Right cardiac atrium (tissue), 5 donors: Measurements from ENCODE around the gene TMEM74B. TPM values are rescaled to one million over a fixed set of nuclear protein-coding genes. Genes with fewer than 3 reads are reported as not detected.

Source experiments
- ATAC-seq, 2 donors: fragments of 200-7000 bp; cut with Tn5 transposase; one replicate each; pipeline versions ENCODE4 v1.8.0 to v1.9.1; 2020; ENCODE audit warnings: moderate library complexity in 2 of 2, mild to moderate bottlenecking in 1 of 2
- DNase-seq, 3 donors: peaks; one replicate each; pipeline ENCODE4 v3.0.0-alpha.2; 2020
- H3K27ac ChIP-seq: one replicate; pipeline ENCODE4 v1.5.1; 2013; ENCODE audit warnings: mild to moderate bottlenecking, low read length, control low read depth, moderate library complexity
- H3K27me3 ChIP-seq: one replicate; pipeline ENCODE4 v1.6.1; 2013; ENCODE audit not compliant: control insufficient read depth, insufficient read depth
- H3K4me1 ChIP-seq: one replicate; pipeline ENCODE4 v1.6.1; 2013; ENCODE audit warnings: low read length; ENCODE audit not compliant: control insufficient read depth, insufficient read depth
- H3K4me3 ChIP-seq: one replicate; pipeline ENCODE4 v1.5.1; 2013; ENCODE audit warnings: low read length, control low read depth
- H3K9me3 ChIP-seq: one replicate; pipeline ENCODE4 v1.6.1; 2013; ENCODE audit warnings: low read length; ENCODE audit not compliant: control insufficient read depth
- WGBS: extraction: QIAGEN DNeasy Blood & Tissue Kit; methylation state at CpG from one replicate; pipeline ENCODE4 v1.1.7; 2013; 5-methylcytosine and 5-hydroxymethylcytosine counted together
- intact Hi-C, 4 donors: fragments of 100-400 bp; cut with DNase I; formaldehyde crosslinking; loops; one replicate each; pipeline versions ENCODE4 v1.11.0 to v1.14.0; 2022 to 2023
- polyA plus RNA-seq: library from polyadenylated mRNA; stranded (reverse); fragments of 200-250 nt; gene quantifications from one replicate; pipeline ENCODE4 v1.2.3, GENCODE V29; 2013
- total RNA-seq, 4 donors: library from RNA; stranded (reverse); fragmentation: NEBNext Ultra II Directional; extraction: Animal tissue kit (Norgen Biotek cat#: 25700); gene quantifications; one replicate each; pipeline ENCODE4 v1.2.1, GENCODE V29; 2021
- donor health status: healthy with polysubstance abuse.
- donor health status: DM: no; HTN: yes; CAD: no.
- donor health status: DM: no; HTN: no; CAD: no.
- donor health status: DM: no; HTN: yes; CAD: no; lungs with severe emphysema.
- donor health status: DM: yes; HTN: yes; CAD: no.

TMEM74B gene
- total and polyA plus RNA-seq, 5 donors, result 4.0 to 7.8 (median 4.8) TPM

DNA sequence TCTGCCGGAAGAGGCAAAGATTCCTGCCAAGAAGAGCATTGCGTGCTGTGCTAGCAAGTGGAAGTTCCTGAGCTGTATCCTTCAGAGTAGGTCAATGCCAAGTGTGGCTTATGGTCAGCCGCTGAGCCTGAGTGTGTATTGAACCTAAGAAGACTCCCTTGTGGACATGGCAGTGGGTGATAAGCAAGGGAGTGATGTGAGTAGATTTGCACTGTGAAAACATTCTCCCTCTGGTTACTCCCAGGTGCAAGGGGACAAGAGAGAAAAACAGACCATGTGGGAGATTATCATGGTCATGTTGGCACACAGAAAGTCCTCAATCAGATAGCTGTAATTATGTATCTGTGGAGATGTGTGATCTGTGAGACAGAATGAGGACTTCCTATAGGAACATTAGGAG is 6.1 kb upstream of the TMEM74B start:
- ATAC-seq, result no peak
- H3K27ac ChIP-seq, result no peak overlapping the region
- intact Hi-C loops, result no loop called here
- no peaks in the 10 kb centered on the region for H3K9me3 ChIP-seq
- H3K4me1 ChIP-seq, result no peaks in the 10 kb centered on the region
- H3K27me3 ChIP-seq, result no peaks in the 10 kb centered on the region
- no peak for DNase-seq
- no peak overlapping the region for H3K4me3 ChIP-seq
- WGBS, result 50% methylated on average over 3 of the region's 3 CpGs

DNA sequence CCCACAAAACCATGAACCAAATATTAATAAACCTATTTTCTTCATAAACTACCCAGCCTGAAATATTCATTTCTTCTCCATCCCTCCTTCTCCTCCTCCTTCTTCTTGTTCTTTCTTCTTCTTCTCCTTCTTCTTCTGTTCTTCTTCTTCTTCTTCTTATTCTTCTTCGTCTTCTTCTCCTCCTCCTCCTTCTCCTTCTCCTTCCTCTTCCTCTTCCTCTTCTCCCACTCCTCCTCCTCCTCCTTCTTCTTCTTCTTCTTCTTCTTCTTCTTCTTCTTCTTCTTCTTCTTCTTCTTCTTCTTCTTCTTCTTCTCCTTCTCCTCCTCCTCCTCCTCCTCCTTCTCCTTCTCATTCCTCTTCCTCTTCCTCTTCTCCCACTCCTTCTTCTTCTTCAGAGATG is 5.0 kb upstream of the TMEM74B start:
- no peak overlapping the region for H3K4me3 ChIP-seq
- intact Hi-C loops, result no loop called here
- no peak for ATAC-seq
- no peaks in the 10 kb centered on the region for H3K27me3 ChIP-seq
- H3K4me1 ChIP-seq, result no peaks in the 10 kb centered on the region
- 69% methylated on average over 1 of the region's 1 CpG for WGBS
- no peak for DNase-seq
- no peak overlapping the region for H3K27ac ChIP-seq
- no peaks in the 10 kb centered on the region for H3K9me3 ChIP-seq

DNA sequence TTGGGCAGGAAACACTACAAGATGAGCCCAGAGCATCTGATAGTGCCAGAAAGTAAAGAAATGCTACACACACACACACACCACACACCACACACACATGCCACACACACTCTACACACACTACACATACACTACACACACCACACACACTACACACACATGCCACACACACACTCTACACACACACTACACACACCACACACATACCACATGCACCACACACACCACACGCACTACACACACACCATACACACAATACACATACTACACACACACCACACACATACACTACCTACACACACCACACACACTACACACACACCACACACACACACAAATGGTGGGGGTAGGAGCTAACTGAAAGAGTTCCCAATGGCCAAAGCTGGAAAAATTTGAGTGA is 3.6 kb upstream of the TMEM74B start:
- DNase-seq (no peak), ATAC-seq (no peak)
- intact Hi-C loops, result no loop called here
- Histone ChIP-seq H3K4me1 (no peaks in the 10 kb centered on the region), H3K4me3 (no peak overlapping the region), H3K9me3 (no peaks in the 10 kb centered on the region), H3K27ac (no peak overlapping the region), H3K27me3 (no peaks in the 10 kb centered on the region)
- 95% methylated on average over 1 of the region's 1 CpG for WGBS

DNA sequence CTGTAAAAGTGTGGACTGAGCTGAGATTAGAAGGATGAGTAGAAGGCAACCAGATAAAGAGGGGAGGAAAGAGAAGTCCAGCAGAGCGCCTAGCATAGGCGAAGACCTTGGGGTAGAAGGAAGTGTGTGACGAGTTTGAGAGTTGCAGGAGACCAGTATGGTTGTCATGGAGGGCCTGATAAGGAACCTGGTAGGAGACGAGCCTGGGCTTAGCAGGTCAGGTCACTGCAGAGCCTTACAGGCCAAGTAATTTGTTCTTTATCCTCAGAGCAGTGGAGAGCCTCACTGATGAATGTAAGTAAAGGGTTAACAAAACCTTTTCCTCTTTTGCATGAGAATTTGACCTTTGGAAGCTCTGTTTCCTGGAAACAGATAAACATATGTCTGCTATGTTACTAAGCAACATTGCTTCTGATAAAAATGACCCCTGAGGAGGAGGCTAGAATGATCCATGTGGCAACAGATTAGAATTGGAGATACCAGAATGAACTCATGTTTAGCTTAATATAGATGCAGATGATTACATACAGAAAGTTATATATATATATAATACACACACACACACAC is 2.9 kb upstream of the TMEM74B start:
- Histone ChIP-seq H3K27me3 (no peaks in the 10 kb centered on the region), H3K9me3 (no peaks in the 10 kb centered on the region), H3K27ac (no peak overlapping the region), H3K4me1 (no peaks in the 10 kb centered on the region), H3K4me3 (no peak overlapping the region)
- 56% methylated on average over 4 of the region's 4 CpGs for WGBS
- peak in 1 of 2 donors; percentile 26 for ATAC-seq
- DNase-seq, result no peak
- intact Hi-C loops, result no loop called here

DNA sequence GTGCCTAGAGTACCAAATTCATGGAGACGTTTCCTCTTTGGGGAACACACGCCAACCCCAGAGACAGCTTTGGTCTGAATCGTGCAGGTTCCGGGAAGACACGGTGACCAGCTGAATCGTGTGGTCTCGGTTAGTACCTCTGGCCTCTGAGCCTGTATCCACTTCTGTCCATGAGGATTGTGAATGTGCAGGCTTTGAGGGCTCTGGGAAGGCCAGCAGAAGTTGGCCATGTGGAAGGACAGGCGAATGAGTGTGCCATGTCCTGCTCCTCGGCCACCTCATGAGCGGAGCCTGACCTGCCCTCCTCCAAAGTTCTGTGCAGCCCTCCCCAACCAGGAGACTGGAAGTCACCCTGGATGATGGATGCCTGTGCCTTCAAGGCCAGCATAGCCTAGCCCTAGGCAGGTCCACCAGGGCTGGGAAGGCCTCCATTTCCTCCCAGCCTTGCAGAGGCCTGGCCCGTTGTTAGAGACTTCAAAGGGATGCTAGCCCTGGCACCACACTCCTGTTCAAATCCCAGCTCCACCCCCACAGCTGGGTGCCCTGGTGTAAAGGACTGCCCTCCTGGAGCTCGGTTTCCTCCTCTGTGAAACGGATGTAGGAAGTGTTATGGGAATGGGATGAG is 1.7 kb upstream of the TMEM74B start:
- H3K4me1 ChIP-seq, result no peaks in the 10 kb centered on the region
- no peak overlapping the region for H3K27ac ChIP-seq
- intact Hi-C loops, result no loop called here
- no peak overlapping the region for H3K4me3 ChIP-seq
- WGBS, result 77% methylated on average over 13 of the region's 13 CpGs
- ATAC-seq (peak in 1 of 2 donors; percentile 50), DNase-seq (no peak)
- H3K27me3 ChIP-seq, result no peaks in the 10 kb centered on the region
- no peaks in the 10 kb centered on the region for H3K9me3 ChIP-seq

DNA sequence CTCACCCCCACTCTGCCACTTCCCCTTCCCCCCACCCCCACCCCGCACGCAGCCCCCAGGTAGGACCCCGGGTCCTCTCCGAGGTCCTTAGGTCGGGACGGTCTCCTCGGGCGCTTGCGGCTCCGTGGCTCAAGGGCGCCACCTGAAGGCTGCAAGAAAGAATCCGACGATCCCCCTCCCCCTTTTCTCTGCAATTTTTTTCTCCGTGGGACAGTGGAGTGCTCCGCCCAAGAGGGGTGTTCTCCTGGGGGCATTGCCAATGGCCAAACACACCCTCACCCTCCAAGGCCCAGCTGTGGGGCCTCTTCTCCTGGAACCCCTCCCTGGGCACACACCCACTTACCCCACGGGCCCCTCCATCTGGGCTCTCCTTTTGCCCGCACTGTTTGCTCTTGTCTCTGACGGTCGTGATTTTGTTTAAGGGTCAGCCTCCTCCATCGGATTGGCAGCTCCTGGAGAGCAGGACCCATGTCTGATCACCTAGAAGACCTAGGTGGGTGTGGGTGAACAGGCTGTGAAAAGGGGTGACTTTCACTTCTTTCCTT is 1.1 kb upstream of the TMEM74B start:
- intact Hi-C loops, result no loop called here
- ATAC-seq, result peak; percentile 64 to 66
- Histone ChIP-seq H3K4me1 (no peaks in the 10 kb centered on the region), H3K9me3 (no peaks in the 10 kb centered on the region), H3K27me3 (no peaks in the 10 kb centered on the region), H3K4me3 (peak overlapping the region; percentile 80), H3K27ac (no peak overlapping the region)
- DNase-seq, result peak; percentile 55 to 78 (median 77)
- WGBS, result 10% methylated on average over 20 of the region's 20 CpGs

DNA sequence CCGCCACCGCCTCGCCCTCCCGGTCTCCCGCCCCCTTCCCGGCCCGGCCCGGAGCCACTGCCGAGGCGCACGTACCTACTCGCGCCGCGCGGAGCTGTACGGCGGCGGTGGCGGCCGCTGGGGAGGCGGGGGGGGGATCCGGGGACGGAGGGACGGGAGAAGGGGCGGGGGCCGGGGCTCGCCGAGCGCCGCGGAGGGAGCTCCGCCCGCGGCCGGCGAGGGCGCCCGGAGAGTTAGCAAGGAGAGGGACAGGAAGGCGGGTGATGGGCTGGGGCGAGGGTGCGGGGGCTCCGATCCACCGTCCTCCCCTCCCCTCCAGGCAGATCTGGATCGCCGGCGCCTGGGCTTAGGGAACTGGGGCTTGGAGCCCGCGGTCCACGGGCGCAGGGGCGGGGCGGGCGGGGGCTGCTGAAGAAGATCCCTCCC is 548 bp upstream of the TMEM74B start:
- H3K27ac ChIP-seq, result no peak overlapping the region
- no peaks in the 10 kb centered on the region for H3K9me3 ChIP-seq
- peak overlapping the region; percentile 80 for H3K4me3 ChIP-seq
- ATAC-seq, result peak; percentile 8 to 46
- no peaks in the 10 kb centered on the region for H3K4me1 ChIP-seq
- DNase-seq, result peak in 1 of 3 donors; percentile 67
- intact Hi-C loops, result no loop called here
- 1% methylated on average over 53 of the region's 54 CpGs for WGBS
- H3K27me3 ChIP-seq, result no peaks in the 10 kb centered on the region

DNA sequence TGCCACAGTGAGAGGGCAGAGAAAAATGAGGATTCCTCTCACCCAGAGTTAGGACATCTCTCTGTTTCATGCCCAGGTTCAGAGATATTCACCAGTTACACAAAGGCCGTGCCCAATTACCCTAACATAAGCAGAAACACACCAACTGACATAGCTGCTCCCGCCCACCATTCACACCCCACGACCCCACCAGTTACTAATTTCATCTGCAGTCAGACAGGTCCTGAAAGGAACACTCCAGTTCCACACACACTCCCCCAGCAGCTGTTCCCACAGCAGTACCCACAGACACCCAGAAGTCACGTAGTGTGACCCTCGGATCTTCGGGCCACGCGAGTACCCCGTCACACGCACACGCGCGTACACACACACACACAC is 532 bp downstream of the TMEM74B start:
- Histone ChIP-seq H3K27ac (no peak overlapping the region), H3K4me1 (no peaks in the 10 kb centered on the region), H3K9me3 (no peaks in the 10 kb centered on the region), H3K4me3 (peak overlapping the region; percentile 80), H3K27me3 (no peaks in the 10 kb centered on the region)
- no peak for DNase-seq
- intact Hi-C loops, result no loop called here
- 26% methylated on average over 13 of the region's 13 CpGs for WGBS
- ATAC-seq, result no peak

DNA sequence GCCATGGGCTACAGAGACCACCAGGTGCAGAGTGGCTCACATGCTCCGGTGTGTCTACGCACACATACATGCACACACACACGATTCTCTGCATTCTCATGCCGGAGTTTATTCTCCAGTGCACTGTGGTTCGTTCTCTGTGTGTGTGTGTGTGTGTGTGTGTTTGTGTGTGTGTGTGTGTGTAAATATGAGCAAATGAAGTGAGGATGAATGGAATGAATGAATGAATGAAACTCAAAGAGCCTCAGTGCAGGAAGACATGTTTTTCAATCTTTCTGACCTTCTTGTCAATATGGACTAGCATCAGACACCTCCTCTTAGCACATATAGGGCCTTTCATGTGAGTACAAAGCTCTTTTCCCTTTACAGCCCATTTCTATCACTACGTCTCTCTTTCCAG is 1.6 kb downstream of the TMEM74B start:
- DNase-seq (no peak), ATAC-seq (no peak)
- Histone ChIP-seq H3K27me3 (no peaks in the 10 kb centered on the region), H3K9me3 (no peaks in the 10 kb centered on the region), H3K4me1 (no peaks in the 10 kb centered on the region), H3K4me3 (no peak overlapping the region), H3K27ac (no peak overlapping the region)
- intact Hi-C loops, result no loop called here
- 69% methylated on average over 6 of the region's 6 CpGs for WGBS

DNA sequence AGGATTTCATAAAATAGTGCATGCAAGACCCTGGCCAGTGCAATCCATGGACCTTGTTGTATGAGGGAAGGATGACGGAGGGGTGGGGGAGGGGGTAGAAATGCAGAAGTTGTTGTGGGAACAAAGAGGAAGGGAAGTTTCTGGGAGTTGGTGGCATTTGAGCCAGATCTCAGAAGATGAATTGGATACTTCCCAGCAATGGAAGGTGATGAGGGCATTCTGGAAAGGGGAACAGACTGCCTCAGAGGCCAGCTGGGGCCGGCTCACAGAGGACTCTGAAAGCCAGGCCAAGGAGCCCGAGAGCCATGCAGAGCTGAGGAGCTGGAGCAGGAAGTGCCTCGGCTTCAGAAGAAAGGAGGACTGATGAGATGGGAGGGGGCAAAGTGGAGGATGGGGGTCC is 2.7 kb downstream of the TMEM74B start:
- Histone ChIP-seq H3K4me3 (no peak overlapping the region), H3K4me1 (no peaks in the 10 kb centered on the region), H3K27me3 (no peaks in the 10 kb centered on the region), H3K27ac (no peak overlapping the region), H3K9me3 (no peaks in the 10 kb centered on the region)
- 32% methylated on average over 4 of the region's 4 CpGs for WGBS
- no peak for DNase-seq
- intact Hi-C loops, result no loop called here
- ATAC-seq, result no peak

DNA sequence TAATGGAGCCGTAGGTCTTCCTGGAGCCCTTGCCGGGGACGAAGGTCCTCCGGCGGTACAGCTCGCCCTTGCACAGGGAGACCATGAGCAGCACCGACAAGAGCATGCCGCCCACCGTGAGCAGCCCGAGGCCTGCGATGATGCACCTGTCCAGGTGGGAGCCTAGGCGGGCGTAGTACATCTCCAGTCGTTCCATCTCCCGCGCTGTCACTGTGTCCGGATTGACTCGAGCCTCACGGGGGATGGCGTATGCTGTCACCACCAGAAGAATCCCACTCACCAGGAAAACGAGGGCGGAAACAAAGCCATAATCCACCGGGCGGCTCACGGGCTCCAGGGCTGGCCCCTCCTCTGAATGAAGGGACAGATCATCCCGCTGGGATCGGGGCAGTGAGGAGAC is 3.8 kb downstream of the TMEM74B start:
- H3K4me1 ChIP-seq, result no peaks in the 10 kb centered on the region
- no peak for DNase-seq
- intact Hi-C loops, result no loop called here
- no peak overlapping the region for H3K27ac ChIP-seq
- 92% methylated on average over 27 of the region's 27 CpGs for WGBS
- no peak for ATAC-seq
- H3K9me3 ChIP-seq, result no peaks in the 10 kb centered on the region
- no peak overlapping the region for H3K4me3 ChIP-seq
- no peaks in the 10 kb centered on the region for H3K27me3 ChIP-seq
